Loucy (cell line): ENCODE results near the gene UCK2.
"Not testable (repeated sequence)": the region's sequence is repeated elsewhere in the genome, so short reads cannot be mapped to it uniquely, and the experiment has no call there.

Source experiments
- H2AFZ ChIP-seq: fragments of 200-600 bp; sonication (generic); 2 replicates; pipeline ENCODE4 v1.6.0; 2016; ENCODE audit warnings: antibody characterized with exemption, mild to moderate bottlenecking, low read length, moderate library complexity
- H3F3A ChIP-seq: fragments of 200-600 bp; 2 replicates; pipeline ENCODE4 v1.6.0; 2016; ENCODE audit warnings: antibody characterized with exemption, low read depth, mild to moderate bottlenecking
- H3K27me3 ChIP-seq: fragments of 200-600 bp; sonication (generic); 2 replicates; pipeline ENCODE4 v1.6.1; 2014; ENCODE audit warnings: low read length, mild to moderate bottlenecking; ENCODE audit not compliant: insufficient read depth, poor library complexity, severe bottlenecking
- H3K36me3 ChIP-seq: fragments of 200-600 bp; sonication (generic); 2 replicates; pipeline ENCODE4 v1.6.1; 2016; ENCODE audit warnings: low read length; ENCODE audit not compliant: insufficient read depth
- H3K4me1 ChIP-seq: fragments of 200-600 bp; sonication (generic); 2 replicates; pipeline ENCODE4 v1.5.1; 2014; ENCODE audit warnings: low read length, mild to moderate bottlenecking; ENCODE audit not compliant: insufficient read depth, poor library complexity, severe bottlenecking
- H3K4me2 ChIP-seq: fragments of 200-600 bp; sonication (generic); 2 replicates; pipeline ENCODE4 v1.6.0; 2014; ENCODE audit warnings: antibody characterized with exemption, low read length, low read depth, mild to moderate bottlenecking; ENCODE audit not compliant: poor library complexity, severe bottlenecking
- H3K4me3 ChIP-seq: fragments of 200-600 bp; sonication (generic); 2 replicates; pipeline ENCODE4 v1.5.1; 2014; ENCODE audit warnings: low read length, mild to moderate bottlenecking, mixed read lengths; ENCODE audit not compliant: poor library complexity, severe bottlenecking
- H3K79me2 ChIP-seq: fragments of 200-600 bp; sonication (generic); 2 replicates; pipeline ENCODE4 v1.6.1; 2014; ENCODE audit warnings: low read length; ENCODE audit not compliant: insufficient read depth
- H3K9ac ChIP-seq: fragments of 200-600 bp; sonication (generic); 2 replicates; pipeline ENCODE4 v1.6.0; 2014; ENCODE audit warnings: mild to moderate bottlenecking, low read depth, low read length, moderate library complexity; ENCODE audit not compliant: poor library complexity, severe bottlenecking
- H3K9me2 ChIP-seq: fragments of 200-600 bp; sonication (generic); replicated peaks from 2 replicates; pipeline ENCODE4 v1.6.1; 2016; ENCODE audit warnings: low read depth, low read length, mixed read lengths
- H3K9me3 ChIP-seq: fragments of 200-600 bp; sonication (generic); 2 replicates; pipeline ENCODE4 v1.6.1; 2014; ENCODE audit warnings: mild to moderate bottlenecking, antibody characterized with exemption, low read length, low read depth; ENCODE audit not compliant: insufficient read depth
- H4K20me1 ChIP-seq: fragments of 200-600 bp; sonication (generic); 2 replicates; pipeline ENCODE4 v1.6.0; 2014; ENCODE audit warnings: antibody characterized with exemption, low read length, mild to moderate bottlenecking; ENCODE audit not compliant: insufficient read depth, poor library complexity, severe bottlenecking
- CTCF ChIP-seq: fragments of 200-600 bp; sonication (generic); conservative IDR thresholded peaks from 2 replicates; pipeline ENCODE4 v1.5.1; 2014; ENCODE audit warnings: mild to moderate bottlenecking, antibody characterized with exemption, low read length
- EZH2phosphoT487 ChIP-seq: fragments of 200-600 bp; IDR thresholded peaks from 2 replicates; pipeline ENCODE4 v1.6.1; 2018; ENCODE audit warnings: antibody characterized with exemption, mild to moderate bottlenecking, moderate library complexity, borderline replicate concordance

The UCK2 gene

GRCh38 chr1:165793951-165794350 is 33.5 kb upstream of the UCK2 start:
- Histone ChIP-seq H3K4me1 (no peaks in the 10 kb centered on the region), H3F3A (no peaks in the 10 kb centered on the region), H2AFZ (no peak overlapping the region), H4K20me1 (no peaks in the 10 kb centered on the region), H3K4me3 (no peak overlapping the region), H3K27me3 (no peaks in the 10 kb centered on the region), H3K36me3 (no peaks in the 10 kb centered on the region), H3K9ac (no peak overlapping the region), H3K9me2 (no peaks in the 10 kb centered on the region), H3K79me2 (no peaks in the 10 kb centered on the region), H3K9me3 (no peaks in the 10 kb centered on the region), H3K4me2 (no peak overlapping the region)
- no peak for TF ChIP-seq CTCF
- TF ChIP-seq EZH2phosphoT487 = no peak

GRCh38 chr1:165795894-165796293 is 31.5 kb upstream of the UCK2 start:
- Histone ChIP-seq H2AFZ (no peak overlapping the region), H3K4me1 (no peaks in the 10 kb centered on the region), H3K36me3 (no peaks in the 10 kb centered on the region), H4K20me1 (no peaks in the 10 kb centered on the region), H3K9ac (no peak overlapping the region), H3F3A (no peaks in the 10 kb centered on the region), H3K9me2 (no peaks in the 10 kb centered on the region), H3K4me3 (no peak overlapping the region), H3K9me3 (no peaks in the 10 kb centered on the region), H3K4me2 (no peak overlapping the region), H3K27me3 (no peaks in the 10 kb centered on the region), H3K79me2 (no peaks in the 10 kb centered on the region)
- TF ChIP-seq CTCF (no peak), EZH2phosphoT487 (no peak)

- no peak overlapping the region for H3K4me2 ChIP-seq
- H2AFZ ChIP-seq = no peak overlapping the region
- no peaks in the 10 kb centered on the region for H3K9me3 ChIP-seq
- no peaks in the 10 kb centered on the region for H3K9me2 ChIP-seq
- H3K79me2 ChIP-seq = no peaks in the 10 kb centered on the region
- H3K27me3 ChIP-seq = no peaks in the 10 kb centered on the region
- H3K4me3 ChIP-seq = no peak overlapping the region
- H4K20me1 ChIP-seq = no peaks in the 10 kb centered on the region
- H3K4me1 ChIP-seq = no peaks in the 10 kb centered on the region
- H3K9ac ChIP-seq = no peak overlapping the region
- H3F3A ChIP-seq = no peaks in the 10 kb centered on the region
- TF ChIP-seq CTCF (no peak), EZH2phosphoT487 (no peak)
- H3K36me3 ChIP-seq = no peaks in the 10 kb centered on the region
Measured at GRCh38 chr1:165799387-165799786, 28.0 kb upstream of the UCK2 start.

GRCh38 chr1:165804513-165804912 is 22.9 kb upstream of the UCK2 start:
- H3K9ac ChIP-seq, H3K27me3 ChIP-seq, H3K79me2 ChIP-seq, H2AFZ ChIP-seq, H3K4me2 ChIP-seq, H3K36me3 ChIP-seq, H3K4me1 ChIP-seq, H3K4me3 ChIP-seq, H3K9me3 ChIP-seq, H3K9me2 ChIP-seq, H3F3A ChIP-seq, H4K20me1 ChIP-seq: not testable (repeated sequence)
